Measurements from ENCODE around the gene CYSRT1. TPM values are rescaled to one million over a fixed set of nuclear protein-coding genes. Genes with fewer than 3 reads are reported as not detected.

The CYSRT1 gene
- polyA plus RNA-seq, 1 of the 3 experiments (the other 2 are of a cell fraction), result 2.1 TPM

- H3K36me3 ChIP-seq (replicated peaks in 1 of 2; ENCODE audit: control insufficient read depth in 1 of 2, insufficient read depth in 2 of 2, low read length in 1 of 2), result peaks cover 5 to 9% of the 10 kb centered on the region in 2 experiments
- H3K4me2 ChIP-seq, result no peak overlapping the region
- TF ChIP-seq EZH2phosphoT487 (IDR thresholded peaks at IDR 0.05; ENCODE audit: borderline replicate concordance, low read depth) (no peak), RAD21 (IDR thresholded peaks at IDR 0.05; ENCODE audit: low read length) (no peak), MEF2A (IDR thresholded peaks at IDR 0.05; ENCODE audit: borderline replicate concordance, low read depth) (no peak), ELF1 (IDR thresholded peaks at IDR 0.05) (no peak), CHD2 (IDR thresholded peaks at IDR 0.05; ENCODE audit: low read length, partially characterized antibody) (no peak), NFIC (IDR thresholded peaks at IDR 0.05; ENCODE audit: borderline replicate concordance) (no peak), FOXM1 (IDR thresholded peaks at IDR 0.05; ENCODE audit: low read depth) (no peak), TAF1 (IDR thresholded peaks at IDR 0.05; ENCODE audit: borderline replicate concordance, low read depth, low read length) (no peak), IRF3 (IDR thresholded peaks at IDR 0.05; ENCODE audit: low read depth, low read length) (no peak), REST (IDR thresholded peaks at IDR 0.05; ENCODE audit: low read depth, low read length) (no peak), CTCF (IDR thresholded peaks at IDR 0.05) (no peak), TCF12 (IDR thresholded peaks at IDR 0.05) (no peak), GABPA (IDR thresholded peaks at IDR 0.05; ENCODE audit: low read depth) (no peak), SIN3A (IDR thresholded peaks at IDR 0.05; ENCODE audit: borderline replicate concordance, low read depth, low read length) (no peak)
- no peak overlapping the region for H3K4me3 ChIP-seq (ENCODE audit: low read depth in 2 of 2, low read length in 1 of 2)
- ChIA-PET POLR2A (no interaction called here), CTCF (interaction anchor here (1.2 to 8.2 kb wide), 2 partner anchors 11 to 183 kb away, joined by 4 to 38 read pairs; no protein-coding TSS in a partner anchor)
- H3K9me2 ChIP-seq, result no peaks in the 10 kb centered on the region
- peaks cover 7% of the 10 kb centered on the region for H3F3A ChIP-seq (replicated peaks; ENCODE audit: insufficient read depth)
- no peak overlapping the region for H2AFZ ChIP-seq (ENCODE audit: low read depth)
- H4K20me1 ChIP-seq (ENCODE audit: insufficient read depth), result peaks cover 16% of the 10 kb centered on the region
- no peak overlapping the region for H3K27ac ChIP-seq (ENCODE audit: low read depth in 2 of 2, low read length in 1 of 2)
- DNase-seq, result no peak
- no peak overlapping the region for H3K9ac ChIP-seq
- WGBS (ENCODE audit: low lambda C conversion rate), result 80% methylated on average over 3 of the region's 6 CpGs
- H3K27me3 ChIP-seq (ENCODE audit: insufficient read depth), result no peaks in the 10 kb centered on the region
- peaks cover 14% of the 10 kb centered on the region for H3K79me2 ChIP-seq (ENCODE audit: insufficient read depth)
- H3K9me3 ChIP-seq, result no peaks in the 10 kb centered on the region
- peaks cover 5 to 11% of the 10 kb centered on the region in 2 experiments; a peak in 1 of 4 replicates for H3K4me1 ChIP-seq (ENCODE audit: control insufficient read depth in 1 of 2, insufficient read depth in 2 of 2, low read depth in 1 of 2, low read length in 1 of 2)
These were observed 22.9 kb downstream of the CYSRT1 start for GRCh38 chr9:137247916-137248175.
